HEK293 (cell line): ENCODE results near the gene WDR7.

ENCODE experiments used
- CTCF ChIA-PET: fragments of 350-600 bp; formaldehyde crosslinking; extraction: SDS; loops from one replicate; lab custom pipeline; 2021; ENCODE audit warnings: antibody characterized with exemption; lab: Yijun Ruan, JAX
- POLR2A ChIA-PET: fragments of 300-600 bp; formaldehyde crosslinking; extraction: SDS; loops from one replicate; lab custom pipeline; 2020; ENCODE audit warnings: antibody characterized with exemption, inconsistent platforms; lab: Yijun Ruan, JAX
- H3K27ac ChIP-seq: fragments of 200-500 bp; sonication (Bioruptor generic); 2 replicates; pipeline ENCODE4 v1.5.1; 2014; ENCODE audit warnings: low read depth, low read length, control low read depth, inconsistent platforms; ENCODE audit errors: extremely low read depth
- H3K36me3 ChIP-seq, 2 experiments: fragments of 200-500 bp in 1 of 2; sonication (Bioruptor generic) in 1 of 2; 1 replicate in 1 of 2; 2 replicates in 1 of 2; pipeline ENCODE4 v1.5.1; 2014 to 2017; ENCODE audit warnings: inconsistent platforms in 2 of 2, low read length in 2 of 2; ENCODE audit not compliant: control insufficient read depth in 2 of 2, insufficient read depth in 1 of 2
- H3K4me1 ChIP-seq: fragments of 200-500 bp; sonication (Bioruptor generic); 2 replicates; pipeline ENCODE4 v1.5.1; 2014; ENCODE audit warnings: mild to moderate bottlenecking, low read length, inconsistent platforms; ENCODE audit not compliant: control insufficient read depth, insufficient read depth
- H3K4me3 ChIP-seq: 2 replicates; pipeline ENCODE4 v1.5.1; 2011; ENCODE audit warnings: low read depth, mild to moderate bottlenecking, control low read depth, low read length, moderate library complexity
- H3K9me3 ChIP-seq: fragments of 200-500 bp; sonication (Bioruptor generic); 2 replicates; pipeline ENCODE4 v1.5.1; 2014; ENCODE audit warnings: low read depth, low read length, inconsistent platforms; ENCODE audit not compliant: control insufficient read depth, insufficient read depth
- GFI1B ChIP-seq: fragments of 450-650 bp; formaldehyde crosslinking; IDR thresholded peaks from 2 replicates; pipeline ENCODE4 v1.5.1; 2016; ENCODE audit warnings: missing biosample characterization, missing genetic modification characterization
- GLI4 ChIP-seq: fragments of 450-650 bp; formaldehyde crosslinking; IDR thresholded peaks from 2 replicates; pipeline ENCODE4 v1.5.1; 2016; ENCODE audit warnings: missing biosample characterization, missing genetic modification characterization
- HIC1 ChIP-seq: fragments of 450-650 bp; formaldehyde crosslinking; IDR thresholded peaks from 2 replicates; pipeline ENCODE4 v1.5.1; 2016; ENCODE audit warnings: missing biosample characterization, missing genetic modification characterization
- KLF8 ChIP-seq: fragments of 450-650 bp; formaldehyde crosslinking; IDR thresholded peaks from 2 replicates; pipeline ENCODE4 v1.5.1; 2016; ENCODE audit warnings: missing biosample characterization, missing genetic modification characterization
- TRIM28 ChIP-seq: IDR thresholded peaks from 2 replicates; pipeline ENCODE4 v1.6.1; 2011; ENCODE audit warnings: low read length, control low read depth, borderline replicate concordance
- WT1 ChIP-seq: fragments of 450-650 bp; formaldehyde crosslinking; IDR thresholded peaks from 2 replicates; pipeline ENCODE4 v1.5.1; 2016; ENCODE audit warnings: missing biosample characterization, missing genetic modification characterization
- YY2 ChIP-seq: fragments of 450-650 bp; formaldehyde crosslinking; IDR thresholded peaks from 2 replicates; pipeline ENCODE4 v1.5.1; 2016; ENCODE audit warnings: missing biosample characterization, missing genetic modification characterization
- ZBTB1 ChIP-seq: fragments of 450-650 bp; formaldehyde crosslinking; IDR thresholded peaks from 2 replicates; pipeline ENCODE4 v1.5.1; 2016; ENCODE audit warnings: missing biosample characterization, missing genetic modification characterization
- ZFP41 ChIP-seq: fragments of 450-650 bp; formaldehyde crosslinking; IDR thresholded peaks from 2 replicates; pipeline ENCODE4 v1.5.1; 2016; ENCODE audit warnings: missing biosample characterization, missing genetic modification characterization, borderline replicate concordance
- ZNF133 ChIP-seq: fragments of 450-650 bp; formaldehyde crosslinking; IDR thresholded peaks from 2 replicates; pipeline ENCODE4 v1.5.1; 2016; ENCODE audit warnings: missing biosample characterization, missing genetic modification characterization
- ZNF146 ChIP-seq: fragments of 450-650 bp; formaldehyde crosslinking; IDR thresholded peaks from 2 replicates; pipeline ENCODE4 v1.5.1; 2016; ENCODE audit warnings: missing biosample characterization, missing genetic modification characterization
- ZNF19 ChIP-seq: fragments of 450-650 bp; formaldehyde crosslinking; IDR thresholded peaks from 2 replicates; pipeline ENCODE4; 2016; ENCODE audit warnings: missing biosample characterization, missing genetic modification characterization, low read depth
- ZNF221 ChIP-seq: fragments of 450-650 bp; formaldehyde crosslinking; IDR thresholded peaks from 2 replicates; pipeline ENCODE4 v1.5.1; 2017; ENCODE audit warnings: missing biosample characterization, missing genetic modification characterization, borderline replicate concordance
- ZNF223 ChIP-seq: fragments of 450-650 bp; formaldehyde crosslinking; IDR thresholded peaks from 2 replicates; pipeline ENCODE4 v1.5.1; 2016; ENCODE audit warnings: missing biosample characterization, missing genetic modification characterization
- ZNF266 ChIP-seq: fragments of 450-650 bp; formaldehyde crosslinking; IDR thresholded peaks from 2 replicates; pipeline ENCODE4 v1.5.1; 2016; ENCODE audit warnings: missing biosample characterization, missing genetic modification characterization, low read depth
- ZNF292 ChIP-seq: fragments of 450-650 bp; formaldehyde crosslinking; IDR thresholded peaks from 2 replicates; pipeline ENCODE4 v1.5.1; 2016; ENCODE audit warnings: low read depth, missing biosample characterization, missing genetic modification characterization, borderline replicate concordance
- ZNF354C ChIP-seq: fragments of 450-650 bp; formaldehyde crosslinking; IDR thresholded peaks from 2 replicates; pipeline ENCODE4 v1.5.1; 2016; ENCODE audit warnings: missing biosample characterization, missing genetic modification characterization, low read depth, borderline replicate concordance
- ZNF366 ChIP-seq: fragments of 450-650 bp; formaldehyde crosslinking; conservative IDR thresholded peaks from 2 replicates; pipeline ENCODE4 v1.5.1; 2016; ENCODE audit warnings: missing biosample characterization, missing genetic modification characterization
- ZNF501 ChIP-seq: fragments of 450-650 bp; formaldehyde crosslinking; IDR thresholded peaks from 2 replicates; pipeline ENCODE4 v1.5.1; 2016; ENCODE audit warnings: missing biosample characterization, missing genetic modification characterization
- ZNF558 ChIP-seq: fragments of 450-650 bp; formaldehyde crosslinking; IDR thresholded peaks from 2 replicates; pipeline ENCODE4 v1.5.1; 2016; ENCODE audit warnings: missing biosample characterization, missing genetic modification characterization
- ZNF596 ChIP-seq: fragments of 450-650 bp; IDR thresholded peaks from 2 replicates; pipeline ENCODE4 v1.5.0; 2018; ENCODE audit warnings: missing biosample characterization, mild to moderate bottlenecking, missing genetic modification characterization, moderate library complexity
- ZNF600 ChIP-seq: fragments of 450-650 bp; formaldehyde crosslinking; IDR thresholded peaks from 2 replicates; pipeline ENCODE4 v1.5.1; 2016; ENCODE audit warnings: missing biosample characterization, missing genetic modification characterization
- ZNF777 ChIP-seq: fragments of 450-650 bp; formaldehyde crosslinking; IDR thresholded peaks from 2 replicates; pipeline ENCODE4 v1.5.1; 2017; ENCODE audit warnings: missing biosample characterization, missing genetic modification characterization, borderline replicate concordance
- ZSCAN4 ChIP-seq: fragments of 450-650 bp; formaldehyde crosslinking; IDR thresholded peaks from 2 replicates; pipeline ENCODE4 v1.5.1; 2017; ENCODE audit warnings: missing biosample characterization, missing genetic modification characterization
- ZXDB ChIP-seq: fragments of 450-650 bp; formaldehyde crosslinking; IDR thresholded peaks from 2 replicates; pipeline ENCODE4 v1.5.1; 2016; ENCODE audit warnings: missing biosample characterization, missing genetic modification characterization

The WDR7 gene

GRCh38 chr18:57059366-57059765, 408.2 kb downstream of the WDR7 start:
- H3K4me1 ChIP-seq: no peaks in the 10 kb centered on the region
- ChIA-PET CTCF (no interaction called here), POLR2A (no interaction called here)
- H3K36me3 ChIP-seq: no peaks in the 10 kb centered on the region
- TF ChIP-seq KLF8 (tag by site-specific recombination) (no peak), ZNF366 (tag by site-specific recombination) (no peak), ZNF501 (no peak), ZFP41 (tag by site-specific recombination) (no peak), YY2 (tag by site-specific recombination) (no peak), ZBTB1 (tag by site-specific recombination) (no peak), WT1 (tag by site-specific recombination) (no peak), ZNF354C (tag by site-specific recombination) (no peak), ZNF600 (tag by site-specific recombination) (no peak), ZNF223 (no peak), ZNF133 (tag by site-specific recombination) (no peak), ZNF777 (tag by site-specific recombination) (no peak), ZNF146 (tag by site-specific recombination) (no peak), ZNF19 (tag by site-specific recombination) (no peak), ZNF558 (tag by site-specific recombination) (no peak), GLI4 (no peak), GFI1B (tag by site-specific recombination) (no peak), ZNF292 (tag by site-specific recombination) (no peak)
- no peak overlapping the region for H3K27ac ChIP-seq
- H3K4me3 ChIP-seq: no peak overlapping the region
- no peaks in the 10 kb centered on the region for H3K9me3 ChIP-seq

GRCh38 chr18:57060814-57061213, 409.7 kb downstream of the WDR7 start:
- H3K27ac ChIP-seq: no peak overlapping the region
- CTCF ChIA-PET: no interaction called here
- no peaks in the 10 kb centered on the region for H3K36me3 ChIP-seq
- no peak overlapping the region for H3K4me3 ChIP-seq
- TF ChIP-seq ZSCAN4 (tag by site-specific recombination) (no peak), ZNF596 (no peak), TRIM28 (no peak), GFI1B (tag by site-specific recombination) (no peak), ZNF221 (no peak), ZNF266 (tag by site-specific recombination) (no peak), ZXDB (tag by site-specific recombination) (no peak), HIC1 (tag by site-specific recombination) (no peak)
- no peaks in the 10 kb centered on the region for H3K9me3 ChIP-seq
- no peaks in the 10 kb centered on the region for H3K4me1 ChIP-seq
- POLR2A ChIA-PET: no interaction called here
